ENCODE data around the gene RASGRP4.

RASGRP4 gene

DNA sequence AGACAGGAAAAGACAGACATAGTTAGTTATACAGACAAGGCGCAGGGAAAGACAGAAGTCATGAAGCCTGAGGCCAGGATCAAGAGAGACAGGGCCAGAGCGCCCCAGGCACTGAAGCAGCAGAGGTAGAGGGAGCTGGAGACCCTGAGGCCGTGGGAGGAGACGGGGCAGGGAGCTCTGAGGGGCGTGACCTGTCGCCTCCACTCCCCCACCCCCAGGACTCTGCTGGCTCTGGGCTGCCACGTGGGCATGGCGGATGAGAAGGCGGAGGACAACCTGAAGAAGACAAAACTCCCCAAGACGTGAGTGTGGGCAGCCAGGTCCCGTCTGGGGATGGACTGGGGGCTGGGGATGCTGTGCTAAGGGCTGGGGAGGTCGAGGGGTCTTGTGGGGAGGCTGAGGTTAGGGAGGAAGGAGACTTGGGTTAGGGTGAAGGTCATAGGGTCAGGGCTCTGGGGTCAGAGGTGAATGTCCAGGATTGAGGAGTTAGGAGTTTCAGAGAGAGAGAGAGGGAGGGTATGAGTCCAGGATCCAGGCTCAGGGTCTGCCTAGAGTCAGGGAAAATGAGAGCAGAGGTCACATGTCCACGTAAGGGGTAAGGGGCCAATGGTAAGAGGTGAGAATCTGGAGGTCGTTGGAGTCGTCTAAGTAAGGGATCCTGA, 38.5 kb upstream of the RASGRP4 start:
- Histone ChIP-seq H2BK120ac (ENCODE audit: insufficient read depth, low read length, poor library complexity) (no peak overlapping the region), H2BK5ac (ENCODE audit: low read depth, low read length, poor library complexity) (no peak overlapping the region), H3K4me1 (ENCODE audit: control insufficient read depth in 1 of 2, insufficient read depth in 2 of 2, low read length in 2 of 2) (no peaks in the 10 kb centered on the region), H3K14ac (ENCODE audit: low read length) (no peak overlapping the region), H2AFZ (ENCODE audit: insufficient read depth, low read length, poor library complexity) (no peak overlapping the region), H4K8ac (ENCODE audit: low read depth, low read length) (no peak overlapping the region), H3K9me3 (ENCODE audit: insufficient read depth, low read depth, low read length) (peaks cover 9% of the 10 kb centered on the region), H2BK12ac (ENCODE audit: low read length) (no peak overlapping the region), H3K27me3 (ENCODE audit: insufficient read depth, low read length) (no peaks in the 10 kb centered on the region), H3K79me2 (ENCODE audit: control insufficient read depth, insufficient read depth, low read length, poor library complexity) (no peaks in the 10 kb centered on the region), H3K23ac (ENCODE audit: low read length) (no peak overlapping the region), H3K27ac (ENCODE audit: low read depth, low read length) (no peak overlapping the region), H3K4me2 (ENCODE audit: low read length) (no peak overlapping the region), H3K4ac (ENCODE audit: low read depth, low read length) (no peak overlapping the region), H3K18ac (ENCODE audit: low read length) (no peak overlapping the region), H3K4me3 (ENCODE audit: low read depth, low read length) (no peak overlapping the region), H4K91ac (ENCODE audit: low read depth, low read length) (no peak overlapping the region), H3K79me1 (ENCODE audit: low read length) (no peaks in the 10 kb centered on the region), H3K9ac (ENCODE audit: low read length) (no peak overlapping the region), H4K12ac (ENCODE audit: low read depth, low read length) (no peak overlapping the region), H3K36me3 (ENCODE audit: control insufficient read depth in 1 of 2, insufficient read depth in 2 of 2, low read length in 2 of 2) (no peaks in the 10 kb centered on the region), H2AK5ac (ENCODE audit: low read length) (no peak overlapping the region)
- no CpG with 5 or more reads among the region's 15 CpGs for WGBS (ENCODE audit: extremely low coverage, insufficient coverage, insufficient read length)
- peak in 1 of 2 donors; percentile 2 for DNase-seq

DNA sequence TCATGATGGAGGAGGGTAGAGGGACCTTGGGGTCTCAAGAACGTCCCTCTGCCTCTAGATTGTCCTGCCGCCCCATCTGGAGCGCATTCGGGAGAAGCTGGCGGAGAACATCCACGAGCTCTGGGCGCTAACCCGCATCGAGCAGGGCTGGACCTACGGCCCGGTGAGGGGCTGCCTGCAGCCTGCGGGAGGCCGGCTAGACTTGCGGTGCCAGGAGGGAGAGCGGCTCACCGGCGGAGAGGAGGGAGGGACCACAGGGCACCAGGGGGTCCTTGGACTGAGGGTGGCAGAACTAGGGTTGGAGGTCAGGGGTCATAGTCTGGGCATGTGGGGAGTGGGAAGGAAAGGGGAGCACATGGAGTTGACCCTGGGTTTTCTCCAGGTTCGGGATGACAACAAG, 37.3 kb upstream of the RASGRP4 start:
- H3K4me1 ChIP-seq (ENCODE audit: control insufficient read depth in 1 of 2, insufficient read depth in 2 of 2, low read length in 2 of 2): no peaks in the 10 kb centered on the region
- H3K27ac ChIP-seq (ENCODE audit: low read depth, low read length): no peak overlapping the region
- H3K9me3 ChIP-seq (ENCODE audit: insufficient read depth, low read depth, low read length): peaks cover 9% of the 10 kb centered on the region
- no peaks in the 10 kb centered on the region for H3K79me1 ChIP-seq (ENCODE audit: low read length)
- DNase-seq: no peak
- H2BK5ac ChIP-seq (ENCODE audit: low read depth, low read length, poor library complexity): no peak overlapping the region
- H3K18ac ChIP-seq (ENCODE audit: low read length): no peak overlapping the region
- no peak overlapping the region for H4K12ac ChIP-seq (ENCODE audit: low read depth, low read length)
- no CpG with 5 or more reads among the region's 18 CpGs for WGBS (ENCODE audit: extremely low coverage, insufficient coverage, insufficient read length)
- no peak overlapping the region for H2AFZ ChIP-seq (ENCODE audit: insufficient read depth, low read length, poor library complexity)
- H3K23ac ChIP-seq (ENCODE audit: low read length): no peak overlapping the region
- no peak overlapping the region for H2BK12ac ChIP-seq (ENCODE audit: low read length)
- no peak overlapping the region for H3K14ac ChIP-seq (ENCODE audit: low read length)
- H3K79me2 ChIP-seq (ENCODE audit: control insufficient read depth, insufficient read depth, low read length, poor library complexity): no peaks in the 10 kb centered on the region
- H3K27me3 ChIP-seq (ENCODE audit: insufficient read depth, low read length): no peaks in the 10 kb centered on the region
- no peak overlapping the region for H3K4me3 ChIP-seq (ENCODE audit: low read depth, low read length)
- no peak overlapping the region for H4K91ac ChIP-seq (ENCODE audit: low read depth, low read length)
- no peak overlapping the region for H3K4me2 ChIP-seq (ENCODE audit: low read length)
- no peak overlapping the region for H4K8ac ChIP-seq (ENCODE audit: low read depth, low read length)
- H3K4ac ChIP-seq (ENCODE audit: low read depth, low read length): no peak overlapping the region
- H3K9ac ChIP-seq (ENCODE audit: low read length): no peak overlapping the region
- no peak overlapping the region for H2AK5ac ChIP-seq (ENCODE audit: low read length)
- no peaks in the 10 kb centered on the region for H3K36me3 ChIP-seq (ENCODE audit: control insufficient read depth in 1 of 2, insufficient read depth in 2 of 2, low read length in 2 of 2)
- no peak overlapping the region for H2BK120ac ChIP-seq (ENCODE audit: insufficient read depth, low read length, poor library complexity)

DNA sequence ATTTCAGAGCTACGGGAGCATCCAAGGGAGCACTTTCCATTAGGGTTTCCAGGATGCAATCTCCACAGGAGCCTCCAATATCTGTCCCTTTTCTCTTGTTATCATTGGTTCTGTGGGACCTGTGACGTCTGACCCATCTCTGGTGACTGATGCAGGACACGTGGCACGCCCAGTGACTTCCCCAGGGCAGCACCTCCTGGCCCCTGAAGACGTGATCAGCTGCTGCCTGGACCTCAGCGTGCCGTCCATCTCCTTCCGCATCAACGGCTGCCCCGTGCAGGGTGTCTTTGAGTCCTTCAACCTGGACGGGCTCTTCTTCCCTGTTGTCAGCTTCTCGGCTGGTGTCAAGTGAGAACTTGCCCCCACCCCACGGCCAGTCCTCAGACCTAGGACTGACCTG, 33.0 kb upstream of the RASGRP4 start:
- no peaks in the 10 kb centered on the region for H3K36me3 ChIP-seq (ENCODE audit: control insufficient read depth in 1 of 2, insufficient read depth in 2 of 2, low read length in 2 of 2)
- no peak overlapping the region for H2BK120ac ChIP-seq (ENCODE audit: insufficient read depth, low read length, poor library complexity)
- no peaks in the 10 kb centered on the region for H3K9me3 ChIP-seq (ENCODE audit: insufficient read depth, low read depth, low read length)
- no peak overlapping the region for H3K14ac ChIP-seq (ENCODE audit: low read length)
- H3K79me1 ChIP-seq (ENCODE audit: low read length): no peaks in the 10 kb centered on the region
- no peak for DNase-seq
- no peak overlapping the region for H3K4me3 ChIP-seq (ENCODE audit: low read depth, low read length)
- no peak overlapping the region for H2BK12ac ChIP-seq (ENCODE audit: low read length)
- H4K12ac ChIP-seq (ENCODE audit: low read depth, low read length): no peak overlapping the region
- no peaks in the 10 kb centered on the region for H3K79me2 ChIP-seq (ENCODE audit: control insufficient read depth, insufficient read depth, low read length, poor library complexity)
- H3K23ac ChIP-seq (ENCODE audit: low read length): no peak overlapping the region
- no peak overlapping the region for H2AFZ ChIP-seq (ENCODE audit: insufficient read depth, low read length, poor library complexity)
- H3K27me3 ChIP-seq (ENCODE audit: insufficient read depth, low read length): no peaks in the 10 kb centered on the region
- WGBS (ENCODE audit: extremely low coverage, insufficient coverage, insufficient read length): no CpG with 5 or more reads among the region's 13 CpGs
- H3K18ac ChIP-seq (ENCODE audit: low read length): no peak overlapping the region
- no peak overlapping the region for H3K4ac ChIP-seq (ENCODE audit: low read depth, low read length)
- no peak overlapping the region for H3K9ac ChIP-seq (ENCODE audit: low read length)
- no peak overlapping the region for H3K4me2 ChIP-seq (ENCODE audit: low read length)
- H4K91ac ChIP-seq (ENCODE audit: low read depth, low read length): no peak overlapping the region
- H2AK5ac ChIP-seq (ENCODE audit: low read length): no peak overlapping the region
- H3K27ac ChIP-seq (ENCODE audit: low read depth, low read length): no peak overlapping the region
- H4K8ac ChIP-seq (ENCODE audit: low read depth, low read length): no peak overlapping the region
- no peak overlapping the region for H2BK5ac ChIP-seq (ENCODE audit: low read depth, low read length, poor library complexity)
- no peaks in the 10 kb centered on the region for H3K4me1 ChIP-seq (ENCODE audit: control insufficient read depth in 1 of 2, insufficient read depth in 2 of 2, low read length in 2 of 2)

DNA sequence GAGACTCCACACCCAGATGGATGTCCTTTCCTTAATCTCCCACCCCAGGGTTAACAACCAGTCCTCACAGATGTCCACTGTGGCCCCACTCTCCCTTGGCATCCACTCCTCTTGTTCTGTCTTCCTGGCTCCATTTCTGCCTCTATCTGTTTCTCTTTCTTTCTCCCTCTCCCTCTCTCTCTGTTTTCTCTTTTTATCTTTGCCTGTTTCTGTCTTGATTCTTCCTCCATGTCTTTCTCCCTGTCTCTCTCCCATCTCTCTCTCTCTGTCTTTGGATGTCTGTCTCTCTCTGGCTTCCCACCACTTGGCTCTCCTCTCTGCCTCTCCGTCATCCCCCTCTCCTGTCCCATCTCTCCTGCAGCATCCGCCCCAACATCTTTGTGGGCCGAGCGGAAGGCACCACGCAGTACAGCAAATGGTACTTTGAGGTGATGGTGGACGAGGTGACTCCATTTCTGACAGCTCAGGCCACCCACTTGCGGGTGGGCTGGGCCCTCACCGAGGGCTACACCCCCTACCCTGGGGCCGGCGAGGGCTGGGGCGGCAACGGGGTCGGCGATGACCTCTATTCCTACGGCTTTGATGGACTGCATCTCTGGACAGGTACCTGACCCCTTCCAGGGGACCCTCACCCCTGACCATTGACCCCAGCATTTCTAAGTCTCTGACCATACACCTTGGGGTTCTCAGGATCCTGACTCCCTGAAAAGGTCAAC, 31.8 kb upstream of the RASGRP4 start:
- Histone ChIP-seq H2AK5ac (ENCODE audit: low read length) (no peak overlapping the region), H3K4me1 (ENCODE audit: control insufficient read depth in 1 of 2, insufficient read depth in 2 of 2, low read length in 2 of 2) (no peaks in the 10 kb centered on the region), H3K9me3 (ENCODE audit: insufficient read depth, low read depth, low read length) (no peaks in the 10 kb centered on the region), H3K4me3 (ENCODE audit: low read depth, low read length) (no peak overlapping the region), H3K23ac (ENCODE audit: low read length) (no peak overlapping the region), H3K4me2 (ENCODE audit: low read length) (no peak overlapping the region), H3K4ac (ENCODE audit: low read depth, low read length) (no peak overlapping the region), H2BK120ac (ENCODE audit: insufficient read depth, low read length, poor library complexity) (no peak overlapping the region), H3K9ac (ENCODE audit: low read length) (no peak overlapping the region), H4K91ac (ENCODE audit: low read depth, low read length) (no peak overlapping the region), H2BK5ac (ENCODE audit: low read depth, low read length, poor library complexity) (no peak overlapping the region), H4K12ac (ENCODE audit: low read depth, low read length) (no peak overlapping the region), H3K79me1 (ENCODE audit: low read length) (no peaks in the 10 kb centered on the region), H2BK12ac (ENCODE audit: low read length) (no peak overlapping the region), H3K27me3 (ENCODE audit: insufficient read depth, low read length) (no peaks in the 10 kb centered on the region), H2AFZ (ENCODE audit: insufficient read depth, low read length, poor library complexity) (no peak overlapping the region), H3K79me2 (ENCODE audit: control insufficient read depth, insufficient read depth, low read length, poor library complexity) (no peaks in the 10 kb centered on the region), H4K8ac (ENCODE audit: low read depth, low read length) (no peak overlapping the region), H3K14ac (ENCODE audit: low read length) (no peak overlapping the region), H3K18ac (ENCODE audit: low read length) (no peak overlapping the region), H3K36me3 (ENCODE audit: control insufficient read depth in 1 of 2, insufficient read depth in 2 of 2, low read length in 2 of 2) (no peaks in the 10 kb centered on the region), H3K27ac (ENCODE audit: low read depth, low read length) (no peak overlapping the region)
- WGBS (ENCODE audit: extremely low coverage, insufficient coverage, insufficient read length): no CpG with 5 or more reads among the region's 15 CpGs
- no peak for DNase-seq
